WTC11 (cell line): Measurements from ENCODE around the gene RABL6. TPM values are rescaled to one million over a fixed set of nuclear protein-coding genes. Genes with fewer than 3 reads are reported as not detected.
A peak's percentile ranks its signal among the peaks of the same experiment; 100 is the strongest.

Experiments
- ATAC-seq: fragments of 200-7000 bp; cut with Tn5 transposase; 2 replicates; pipeline ENCODE4 v1.10.0; 2021; ENCODE audit warnings: mild to moderate bottlenecking, moderate library complexity
- CTCF ChIA-PET: fragments of 300-600 bp; sonication (Branson Sonifier 250); formaldehyde crosslinking; loops from one replicate; lab custom pipeline; 2021; ENCODE audit warnings: antibody characterized with exemption; lab: Charles Lee
- POLR2A ChIA-PET: fragments of 350-600 bp; sonication (Branson Sonifier 250); formaldehyde crosslinking; loops from one replicate; lab custom pipeline; 2021; ENCODE audit warnings: antibody characterized with exemption; lab: Charles Lee
- DNase-seq: peaks from one replicate; pipeline ENCODE4 v3.0.0; 2021; ENCODE audit warnings: low spot score
- H3K27ac Mint-ChIP-seq: 2 replicates; pipeline ENCODE4 v1.8.0; 2021; ENCODE audit warnings: mixed read lengths
- H3K27me3 Mint-ChIP-seq: 2 replicates; pipeline ENCODE4 v1.8.0; 2021; ENCODE audit warnings: low read depth, mild to moderate bottlenecking, moderate library complexity, mixed read lengths
- H3K36me3 Mint-ChIP-seq: 2 replicates; pipeline ENCODE4 v1.8.0; 2021; ENCODE audit warnings: mixed read lengths
- H3K4me1 Mint-ChIP-seq: 2 replicates; pipeline ENCODE4 v1.8.0; 2022; ENCODE audit warnings: mixed read lengths
- H3K4me3 Mint-ChIP-seq: 2 replicates; pipeline ENCODE4 v1.8.0; 2021; ENCODE audit warnings: mild to moderate bottlenecking, moderate library complexity, mixed read lengths
- H3K9me3 Mint-ChIP-seq: 2 replicates; pipeline ENCODE4 v1.8.0; 2021; ENCODE audit warnings: mixed read lengths
- CREB1 ChIP-seq: sonication (generic); formaldehyde crosslinking; IDR thresholded peaks from 2 replicates; pipeline ENCODE4 v1.8.0; 2023; ENCODE audit warnings: mild to moderate bottlenecking, missing genetic modification reagents
- EMX1 ChIP-seq: fragments of 250-450 bp; sonication (Bioruptor Pico); IDR thresholded peaks from 2 replicates; pipeline ENCODE4 v1.8.0; 2021; ENCODE audit warnings: mild to moderate bottlenecking
- ESRRA ChIP-seq: sonication (generic); formaldehyde crosslinking; IDR thresholded peaks from 2 replicates; pipeline ENCODE4 v1.8.1; 2022; ENCODE audit warnings: mild to moderate bottlenecking, missing genetic modification reagents, borderline replicate concordance
- ETV6 ChIP-seq: sonication (generic); formaldehyde crosslinking; IDR thresholded peaks from 2 replicates; pipeline ENCODE4 v1.8.1; 2022; ENCODE audit warnings: mild to moderate bottlenecking, missing genetic modification reagents
- FOXP1 ChIP-seq: sonication (generic); formaldehyde crosslinking; IDR thresholded peaks from 2 replicates; pipeline ENCODE4 v1.8.0; 2022; ENCODE audit warnings: missing genetic modification reagents, mild to moderate bottlenecking, moderate library complexity, borderline replicate concordance
- JAZF1 ChIP-seq: fragments of 250-450 bp; sonication (Bioruptor Pico); IDR thresholded peaks from 2 replicates; pipeline ENCODE4 v1.9.0; 2021; ENCODE audit warnings: moderate library complexity, mild to moderate bottlenecking, inconsistent platforms
- NFE2L1 ChIP-seq: sonication (generic); formaldehyde crosslinking; IDR thresholded peaks from 2 replicates; pipeline ENCODE4 v1.8.1; 2023; ENCODE audit warnings: missing genetic modification reagents
- SOX15 ChIP-seq: fragments of 250-450 bp; sonication (Bioruptor Pico); IDR thresholded peaks from 2 replicates; pipeline ENCODE4 v1.9.0; 2021; ENCODE audit warnings: mild to moderate bottlenecking
- ZBTB21 ChIP-seq: sonication (generic); formaldehyde crosslinking; IDR thresholded peaks from 2 replicates; pipeline ENCODE4 v1.8.1; 2023; ENCODE audit warnings: mild to moderate bottlenecking, missing genetic modification reagents, borderline replicate concordance
- ZNF219 ChIP-seq: sonication (generic); formaldehyde crosslinking; IDR thresholded peaks from 2 replicates; pipeline ENCODE4 v1.8.0; 2023; ENCODE audit warnings: missing genetic modification reagents, mild to moderate bottlenecking, borderline replicate concordance
- ZNF263 ChIP-seq: sonication (generic); formaldehyde crosslinking; IDR thresholded peaks from 2 replicates; pipeline ENCODE4 v1.8.1; 2022; ENCODE audit warnings: low read depth, mild to moderate bottlenecking, moderate library complexity, missing genetic modification reagents
- total RNA-seq: library from RNA; stranded (reverse); gene quantifications from 3 replicates; pipeline ENCODE4 v1.2.3, GENCODE V29; 2021
- TF ChIP-seq, protein P1 (sequence below): sonication (generic); formaldehyde crosslinking; conservative IDR thresholded peaks from 2 replicates; pipeline ENCODE4 v1.8.1; 2022; ENCODE audit warnings: mild to moderate bottlenecking, missing genetic modification reagents
- TF ChIP-seq, protein P2 (sequence below): fragments of 250-450 bp; sonication (Bioruptor Pico); IDR thresholded peaks from 2 replicates; pipeline ENCODE4 v1.8.0; 2021; ENCODE audit warnings: mild to moderate bottlenecking
- TF ChIP-seq, protein P3 (sequence below): sonication (generic); formaldehyde crosslinking; IDR thresholded peaks from 2 replicates; pipeline ENCODE4 v1.8.1; 2022; ENCODE audit warnings: low read depth, mild to moderate bottlenecking, moderate library complexity, missing genetic modification reagents, borderline replicate concordance
- TF ChIP-seq, protein P4 (sequence below): sonication (generic); formaldehyde crosslinking; IDR thresholded peaks from 2 replicates; pipeline ENCODE4 v1.8.0; 2023; ENCODE audit warnings: mild to moderate bottlenecking, missing genetic modification reagents
- TF ChIP-seq, protein P5 (sequence below): sonication (generic); formaldehyde crosslinking; IDR thresholded peaks from 2 replicates; pipeline ENCODE4 v1.8.1; 2023; ENCODE audit warnings: mild to moderate bottlenecking, missing genetic modification reagents, moderate library complexity
- TF ChIP-seq, protein P6 (sequence below): sonication (generic); formaldehyde crosslinking; IDR thresholded peaks from 2 replicates; pipeline ENCODE4 v1.8.1; 2022; ENCODE audit warnings: missing genetic modification reagents, borderline replicate concordance

RABL6 gene
- total RNA-seq, 1 experiment from 2014 or later, result 171 TPM

DNA sequence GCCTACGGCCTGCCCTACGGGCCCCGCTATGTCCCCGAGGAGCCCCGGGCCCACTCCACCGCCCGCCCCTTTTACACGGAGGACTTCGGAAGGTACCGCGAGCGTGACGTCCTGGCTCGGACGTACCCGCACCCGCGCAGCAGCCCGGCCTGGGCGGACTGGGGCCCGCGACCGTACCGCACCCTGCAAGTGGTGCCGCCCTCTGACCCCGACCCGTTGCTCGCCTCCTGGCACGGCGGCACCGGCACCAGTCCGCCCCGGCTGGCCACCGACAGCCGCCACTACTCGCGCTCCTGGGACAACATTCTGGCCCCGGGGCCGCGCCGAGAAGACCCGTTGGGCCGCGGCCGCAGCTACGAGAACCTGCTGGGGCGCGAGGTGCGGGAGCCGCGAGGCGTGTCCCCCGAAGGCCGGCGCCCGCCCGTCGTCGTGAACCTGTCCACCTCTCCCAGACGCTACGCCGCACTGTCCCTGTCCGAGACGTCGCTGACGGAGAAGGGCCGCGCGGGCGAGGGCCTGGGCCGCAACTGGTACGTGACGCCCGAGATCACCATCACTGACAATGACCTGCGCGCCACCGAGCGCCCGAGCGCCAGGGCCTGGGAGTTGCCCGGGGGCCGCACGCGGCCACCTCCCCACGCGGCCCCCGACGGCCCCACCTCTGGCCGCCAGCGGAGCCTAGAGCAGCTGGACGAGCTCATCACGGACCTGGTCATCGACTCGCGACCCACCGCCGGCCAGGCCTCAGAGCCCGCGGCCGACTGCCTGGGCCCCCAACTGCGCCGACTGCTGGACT, 37.9 kb downstream of the RABL6 start:
- TF ChIP-seq JAZF1, result no peak
- TF ChIP-seq, all 79 proteins: peak for 0
- peaks cover 2% of the 10 kb centered on the region; the same call in 1 of the 2 replicates for H3K36me3 Mint-ChIP-seq
- ATAC-seq (no peak), DNase-seq (no peak)
- H3K27me3 Mint-ChIP-seq, result peaks cover 3% of the 10 kb centered on the region
- CTCF ChIA-PET, result interaction anchor here (1.1 to 2.0 kb wide), 4 partner anchors 36 to 133 kb away, joined by 3 to 8 read pairs (median 6); no protein-coding TSS in a partner anchor
- H3K9me3 Mint-ChIP-seq, result no peaks in the 10 kb centered on the region
- no peak overlapping the region for H3K27ac Mint-ChIP-seq
- no peak overlapping the region for H3K4me3 Mint-ChIP-seq
- peaks cover 23% of the 10 kb centered on the region for H3K4me1 Mint-ChIP-seq
- POLR2A ChIA-PET, result interaction anchor here (0.5 kb wide), 1 partner anchor 158 kb away, joined by 5 read pairs; no protein-coding TSS in a partner anchor

DNA sequence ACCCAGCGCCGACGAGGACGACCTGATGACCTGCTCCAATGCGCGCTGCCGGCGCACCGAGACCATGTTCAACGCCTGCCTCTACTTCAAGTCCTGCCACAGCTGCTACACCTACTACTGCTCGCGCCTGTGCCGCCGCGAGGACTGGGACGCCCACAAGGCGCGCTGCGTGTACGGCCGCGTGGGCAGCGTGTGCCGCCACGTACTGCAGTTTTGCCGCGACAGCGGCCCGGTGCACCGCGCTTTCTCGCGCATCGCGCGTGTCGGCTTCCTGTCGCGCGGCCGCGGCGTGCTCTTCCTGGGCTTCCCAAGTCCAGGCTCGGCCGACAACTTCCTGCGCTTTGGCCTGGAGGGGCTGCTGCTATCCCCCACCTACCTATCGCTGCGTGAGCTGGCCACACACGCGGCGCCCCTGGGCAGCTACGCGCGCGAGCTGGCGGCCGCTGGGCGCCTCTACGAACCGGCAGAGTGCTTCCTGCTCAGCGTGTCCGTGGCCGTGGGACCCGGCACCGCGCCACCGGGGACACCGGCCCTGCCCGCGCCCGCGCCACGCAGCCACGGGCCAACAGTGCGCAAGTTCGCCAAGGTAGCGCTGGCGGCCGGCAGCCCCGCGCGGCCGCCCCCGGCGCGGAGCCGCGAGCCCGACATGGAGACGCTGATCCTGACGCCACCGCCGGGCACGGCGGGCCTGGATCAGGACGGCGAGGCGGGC, 38.8 kb downstream of the RABL6 start:
- TF ChIP-seq, protein P1, sequence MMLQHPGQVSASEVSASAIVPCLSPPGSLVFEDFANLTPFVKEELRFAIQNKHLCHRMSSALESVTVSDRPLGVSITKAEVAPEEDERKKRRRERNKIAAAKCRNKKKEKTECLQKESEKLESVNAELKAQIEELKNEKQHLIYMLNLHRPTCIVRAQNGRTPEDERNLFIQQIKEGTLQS (CRISPR knock-in tag), result no peak
- 0 out of 2 replicates have a peak, but pooled peaks have one; percentile 3 for TF ChIP-seq FOXP1 (CRISPR knock-in tag)
- DNase-seq, result no peak
- ATAC-seq, result no peak
- peaks cover 3% of the 10 kb centered on the region for H3K27me3 Mint-ChIP-seq
- CTCF ChIA-PET, result interaction anchor here (0.6 to 3.0 kb wide), 20 partner anchors 11 to 576 kb away, joined by 3 to 18 read pairs (median 6); partner anchors contain the start of genes EXD3, NOXA1, NPDC1 and RABL6
- peaks cover 15% of the 10 kb centered on the region for H3K4me1 Mint-ChIP-seq
- no peaks in the 10 kb centered on the region for H3K9me3 Mint-ChIP-seq
- H3K27ac Mint-ChIP-seq, result no peak overlapping the region
- peak overlapping the region; percentile 94 for H3K4me3 Mint-ChIP-seq
- peaks cover 2% of the 10 kb centered on the region; the same call in 1 of the 2 replicates for H3K36me3 Mint-ChIP-seq
- POLR2A ChIA-PET, result interaction anchor here (1.1 to 3.0 kb wide), 7 partner anchors 10 to 189 kb away, joined by 3 to 14 read pairs (median 5); partner anchors contain the start of genes EDF1, RABL6 and TRAF2

DNA sequence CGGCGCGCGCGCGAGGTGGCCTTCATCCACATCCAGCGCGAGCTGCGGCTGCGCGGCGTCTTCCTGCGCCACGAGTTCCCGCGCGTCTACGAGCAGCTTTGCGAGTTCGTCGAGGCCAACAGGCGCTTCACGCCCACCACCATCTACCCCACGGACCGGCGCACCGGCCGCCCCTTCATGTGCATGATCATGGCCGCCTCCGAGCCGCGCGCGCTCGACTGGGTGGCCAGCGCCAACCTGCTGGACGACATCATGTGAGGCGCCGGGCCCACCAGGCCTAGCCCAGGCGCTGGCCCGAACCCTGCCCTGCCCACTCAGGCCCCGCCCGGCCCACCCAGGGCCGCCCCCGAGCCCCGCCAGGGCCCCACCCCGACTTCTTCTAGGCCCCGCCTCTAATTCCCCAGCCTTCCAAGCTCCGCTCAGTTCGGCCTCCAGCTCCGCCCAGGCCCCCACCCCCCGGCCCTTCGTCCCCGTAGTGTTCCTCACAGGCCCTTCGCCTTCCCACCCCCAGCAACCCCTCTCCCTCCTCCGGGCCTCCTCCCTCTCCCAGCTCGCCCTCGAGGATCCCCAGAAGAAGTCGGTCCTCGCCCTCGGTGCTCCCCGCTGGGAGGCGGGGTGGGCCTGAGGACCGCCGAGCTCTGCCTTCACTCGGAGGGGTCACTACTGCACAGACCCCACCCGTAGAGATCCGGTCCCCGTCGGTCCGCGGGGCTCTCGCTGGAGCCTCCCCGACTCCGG, 39.5 kb downstream of the RABL6 start:
- ChIA-PET POLR2A (interaction anchor here (1.1 to 3.0 kb wide), 9 partner anchors 9 to 188 kb away, joined by 3 to 14 read pairs (median 4); partner anchors contain the start of genes EDF1, RABL6 and TRAF2), CTCF (interaction anchor here (0.6 to 3.0 kb wide), 22 partner anchors 12 to 576 kb away, joined by 3 to 18 read pairs (median 6); partner anchors contain the start of genes EXD3, NOXA1, NPDC1 and RABL6)
- peak; percentile 90 for DNase-seq
- peak; percentile 32 for ATAC-seq
- H3K4me3 Mint-ChIP-seq, result peak overlapping the region; percentile 94
- peaks cover 10% of the 10 kb centered on the region for H3K4me1 Mint-ChIP-seq
- H3K9me3 Mint-ChIP-seq, result no peaks in the 10 kb centered on the region
- peaks cover 3% of the 10 kb centered on the region for H3K27me3 Mint-ChIP-seq
- H3K36me3 Mint-ChIP-seq, result peaks cover 2% of the 10 kb centered on the region; the same call in 1 of the 2 replicates
- H3K27ac Mint-ChIP-seq, result peak overlapping the region; percentile 93
- peak; percentile 67; the same call in 1 of the 2 replicates for TF ChIP-seq EMX1
- TF ChIP-seq ZNF263 (CRISPR knock-in tag), result peak; percentile 96
- no peak for TF ChIP-seq SOX15 (CRISPR knock-in tag)
- TF ChIP-seq ZBTB21 (CRISPR knock-in tag), result 0 out of 2 replicates have a peak, but pooled peaks have one; percentile 38
- TF ChIP-seq, protein P2, sequence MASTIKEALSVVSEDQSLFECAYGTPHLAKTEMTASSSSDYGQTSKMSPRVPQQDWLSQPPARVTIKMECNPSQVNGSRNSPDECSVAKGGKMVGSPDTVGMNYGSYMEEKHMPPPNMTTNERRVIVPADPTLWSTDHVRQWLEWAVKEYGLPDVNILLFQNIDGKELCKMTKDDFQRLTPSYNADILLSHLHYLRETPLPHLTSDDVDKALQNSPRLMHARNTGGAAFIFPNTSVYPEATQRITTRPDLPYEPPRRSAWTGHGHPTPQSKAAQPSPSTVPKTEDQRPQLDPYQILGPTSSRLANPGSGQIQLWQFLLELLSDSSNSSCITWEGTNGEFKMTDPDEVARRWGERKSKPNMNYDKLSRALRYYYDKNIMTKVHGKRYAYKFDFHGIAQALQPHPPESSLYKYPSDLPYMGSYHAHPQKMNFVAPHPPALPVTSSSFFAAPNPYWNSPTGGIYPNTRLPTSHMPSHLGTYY (CRISPR knock-in tag), result no peak
- no peak for TF ChIP-seq CREB1 (CRISPR knock-in tag)
- TF ChIP-seq NFE2L1 (CRISPR knock-in tag), result peak; percentile 17; the same call in 1 of the 2 replicates
- TF ChIP-seq, protein P3, sequence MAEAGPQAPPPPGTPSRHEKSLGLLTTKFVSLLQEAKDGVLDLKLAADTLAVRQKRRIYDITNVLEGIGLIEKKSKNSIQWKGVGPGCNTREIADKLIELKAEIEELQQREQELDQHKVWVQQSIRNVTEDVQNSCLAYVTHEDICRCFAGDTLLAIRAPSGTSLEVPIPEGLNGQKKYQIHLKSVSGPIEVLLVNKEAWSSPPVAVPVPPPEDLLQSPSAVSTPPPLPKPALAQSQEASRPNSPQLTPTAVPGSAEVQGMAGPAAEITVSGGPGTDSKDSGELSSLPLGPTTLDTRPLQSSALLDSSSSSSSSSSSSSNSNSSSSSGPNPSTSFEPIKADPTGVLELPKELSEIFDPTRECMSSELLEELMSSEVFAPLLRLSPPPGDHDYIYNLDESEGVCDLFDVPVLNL (CRISPR knock-in tag), result 0 out of 2 replicates have a peak, but pooled peaks have one; percentile 38
- TF ChIP-seq, protein P4, sequence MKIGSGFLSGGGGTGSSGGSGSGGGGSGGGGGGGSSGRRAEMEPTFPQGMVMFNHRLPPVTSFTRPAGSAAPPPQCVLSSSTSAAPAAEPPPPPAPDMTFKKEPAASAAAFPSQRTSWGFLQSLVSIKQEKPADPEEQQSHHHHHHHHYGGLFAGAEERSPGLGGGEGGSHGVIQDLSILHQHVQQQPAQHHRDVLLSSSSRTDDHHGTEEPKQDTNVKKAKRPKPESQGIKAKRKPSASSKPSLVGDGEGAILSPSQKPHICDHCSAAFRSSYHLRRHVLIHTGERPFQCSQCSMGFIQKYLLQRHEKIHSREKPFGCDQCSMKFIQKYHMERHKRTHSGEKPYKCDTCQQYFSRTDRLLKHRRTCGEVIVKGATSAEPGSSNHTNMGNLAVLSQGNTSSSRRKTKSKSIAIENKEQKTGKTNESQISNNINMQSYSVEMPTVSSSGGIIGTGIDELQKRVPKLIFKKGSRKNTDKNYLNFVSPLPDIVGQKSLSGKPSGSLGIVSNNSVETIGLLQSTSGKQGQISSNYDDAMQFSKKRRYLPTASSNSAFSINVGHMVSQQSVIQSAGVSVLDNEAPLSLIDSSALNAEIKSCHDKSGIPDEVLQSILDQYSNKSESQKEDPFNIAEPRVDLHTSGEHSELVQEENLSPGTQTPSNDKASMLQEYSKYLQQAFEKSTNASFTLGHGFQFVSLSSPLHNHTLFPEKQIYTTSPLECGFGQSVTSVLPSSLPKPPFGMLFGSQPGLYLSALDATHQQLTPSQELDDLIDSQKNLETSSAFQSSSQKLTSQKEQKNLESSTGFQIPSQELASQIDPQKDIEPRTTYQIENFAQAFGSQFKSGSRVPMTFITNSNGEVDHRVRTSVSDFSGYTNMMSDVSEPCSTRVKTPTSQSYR (CRISPR knock-in tag), result 0 out of 2 replicates have a peak, but pooled peaks have one; percentile 65
- 0 out of 2 replicates have a peak, but pooled peaks have one; percentile 12 for TF ChIP-seq ETV6 (CRISPR knock-in tag)
- TF ChIP-seq ESRRA (CRISPR knock-in tag), result no peak
- TF ChIP-seq, protein P5, sequence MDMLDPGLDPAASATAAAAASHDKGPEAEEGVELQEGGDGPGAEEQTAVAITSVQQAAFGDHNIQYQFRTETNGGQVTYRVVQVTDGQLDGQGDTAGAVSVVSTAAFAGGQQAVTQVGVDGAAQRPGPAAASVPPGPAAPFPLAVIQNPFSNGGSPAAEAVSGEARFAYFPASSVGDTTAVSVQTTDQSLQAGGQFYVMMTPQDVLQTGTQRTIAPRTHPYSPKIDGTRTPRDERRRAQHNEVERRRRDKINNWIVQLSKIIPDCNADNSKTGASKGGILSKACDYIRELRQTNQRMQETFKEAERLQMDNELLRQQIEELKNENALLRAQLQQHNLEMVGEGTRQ (CRISPR knock-in tag), result peak; percentile 39
- TF ChIP-seq, protein P6, sequence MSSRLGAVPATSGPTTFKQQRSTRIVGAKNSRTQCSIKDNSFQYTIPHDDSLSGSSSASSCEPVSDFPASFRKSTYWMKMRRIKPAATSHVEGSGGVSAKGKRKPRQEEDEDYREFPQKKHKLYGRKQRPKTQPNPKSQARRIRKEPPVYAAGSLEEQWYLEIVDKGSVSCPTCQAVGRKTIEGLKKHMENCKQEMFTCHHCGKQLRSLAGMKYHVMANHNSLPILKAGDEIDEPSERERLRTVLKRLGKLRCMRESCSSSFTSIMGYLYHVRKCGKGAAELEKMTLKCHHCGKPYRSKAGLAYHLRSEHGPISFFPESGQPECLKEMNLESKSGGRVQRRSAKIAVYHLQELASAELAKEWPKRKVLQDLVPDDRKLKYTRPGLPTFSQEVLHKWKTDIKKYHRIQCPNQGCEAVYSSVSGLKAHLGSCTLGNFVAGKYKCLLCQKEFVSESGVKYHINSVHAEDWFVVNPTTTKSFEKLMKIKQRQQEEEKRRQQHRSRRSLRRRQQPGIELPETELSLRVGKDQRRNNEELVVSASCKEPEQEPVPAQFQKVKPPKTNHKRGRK, result no peak
- TF ChIP-seq ZNF219 (CRISPR knock-in tag), result no peak
